ENCODE results near the gene ABHD6. TPM values are rescaled to one million over a fixed set of nuclear protein-coding genes. Genes with fewer than 3 reads are reported as not detected.
A peak's percentile ranks its signal among the peaks of the same experiment; 100 is the strongest.

The ABHD6 gene
- polyA plus RNA-seq (2013) = 7.5 and 8.2 TPM in 2 replicates

GRCh38 chr3:58237238-58237940 lies at the start of gene ABHD6:
ABHD6 (plus strand) TSS chr3:58237792; CDS start chr3:58256587, 18,795 bp downstream.
- WGBS (ENCODE audit: extremely low coverage, insufficient coverage, insufficient read length) = no CpG with 5 or more reads among the region's 77 CpGs

GRCh38 chr3:58188173-58188564 lies 49.4 kb upstream of the ABHD6 start:
- Histone ChIP-seq H3K4me2 (ENCODE audit: low read length) (no peak overlapping the region), H2BK120ac (ENCODE audit: insufficient read depth, low read length, poor library complexity) (no peak overlapping the region), H2AK5ac (ENCODE audit: low read length) (no peak overlapping the region), H4K12ac (ENCODE audit: low read depth, low read length) (no peak overlapping the region), H3K23ac (ENCODE audit: low read length) (no peak overlapping the region), H2BK5ac (ENCODE audit: low read depth, low read length, poor library complexity) (no peak overlapping the region), H2AFZ (ENCODE audit: insufficient read depth, low read length, poor library complexity) (no peak overlapping the region), H3K79me1 (ENCODE audit: low read length) (no peaks in the 10 kb centered on the region), H3K36me3 (ENCODE audit: control insufficient read depth in 1 of 2, insufficient read depth in 2 of 2, low read length in 2 of 2) (no peaks in the 10 kb centered on the region), H2BK12ac (ENCODE audit: low read length) (no peak overlapping the region), H3K9me3 (ENCODE audit: insufficient read depth, low read depth, low read length) (no peaks in the 10 kb centered on the region), H3K27ac (ENCODE audit: low read depth, low read length) (no peak overlapping the region), H3K4me1 (ENCODE audit: control insufficient read depth in 1 of 2, insufficient read depth in 2 of 2, low read length in 2 of 2) (peaks cover 3 to 6% of the 10 kb centered on the region in 2 experiments), H3K14ac (ENCODE audit: low read length) (no peak overlapping the region), H3K9ac (ENCODE audit: low read length) (no peak overlapping the region), H3K79me2 (ENCODE audit: control insufficient read depth, insufficient read depth, low read length, poor library complexity) (no peaks in the 10 kb centered on the region), H3K4ac (ENCODE audit: low read depth, low read length) (no peak overlapping the region), H3K27me3 (ENCODE audit: insufficient read depth, low read length) (no peaks in the 10 kb centered on the region), H4K8ac (ENCODE audit: low read depth, low read length) (no peak overlapping the region), H3K4me3 (ENCODE audit: low read depth, low read length) (no peak overlapping the region), H3K18ac (ENCODE audit: low read length) (no peak overlapping the region), H4K91ac (ENCODE audit: low read depth, low read length) (no peak overlapping the region)
- no CpG with 5 or more reads among the region's 6 CpGs for WGBS (ENCODE audit: extremely low coverage, insufficient coverage, insufficient read length)
- peak; percentile 95 to 100 for DNase-seq

More at GRCh38 chr3:58237238-58237940, at the start of gene ABHD6:
- peak within 1 kb of the TSS; percentile 57 for H3K9ac ChIP-seq (ENCODE audit: low read length)
- peak within 1 kb of the TSS; percentile 79 for H2BK5ac ChIP-seq (ENCODE audit: low read depth, low read length, poor library complexity)
- peak within 1 kb of the TSS; percentile 79 for H2BK120ac ChIP-seq (ENCODE audit: insufficient read depth, low read length, poor library complexity)
- peak within 1 kb of the TSS; percentile 64 for H4K91ac ChIP-seq (ENCODE audit: low read depth, low read length)
- peaks cover 5 to 11% of the 10 kb centered on the region in 2 experiments for H3K4me1 ChIP-seq (ENCODE audit: control insufficient read depth in 1 of 2, insufficient read depth in 2 of 2, low read length in 2 of 2)
- H3K4me3 ChIP-seq (ENCODE audit: low read depth, low read length) = peak within 1 kb of the TSS; percentile 92
- no peaks in the 10 kb centered on the region for H3K36me3 ChIP-seq (ENCODE audit: control insufficient read depth in 1 of 2, insufficient read depth in 2 of 2, low read length in 2 of 2)
- peak within 1 kb of the TSS; percentile 99 for H3K4me2 ChIP-seq (ENCODE audit: low read length)
- peak within 1 kb of the TSS; percentile 90 for H4K8ac ChIP-seq (ENCODE audit: low read depth, low read length)
- no peak within 1 kb of the TSS for H3K4ac ChIP-seq (ENCODE audit: low read depth, low read length)
- peaks cover 2% of the 10 kb centered on the region for H3K9me3 ChIP-seq (ENCODE audit: insufficient read depth, low read depth, low read length)
- peak within 1 kb of the TSS; percentile 68 for H2BK12ac ChIP-seq (ENCODE audit: low read length)
- peaks cover 7% of the 10 kb centered on the region for H3K79me1 ChIP-seq (ENCODE audit: low read length)
- peak; percentile 52 to 76 for DNase-seq
- peak within 1 kb of the TSS; percentile 74 for H3K18ac ChIP-seq (ENCODE audit: low read length)
- peak within 1 kb of the TSS; percentile 64 for H3K14ac ChIP-seq (ENCODE audit: low read length)
- H2AK5ac ChIP-seq (ENCODE audit: low read length) = no peak within 1 kb of the TSS
- H3K79me2 ChIP-seq (ENCODE audit: control insufficient read depth, insufficient read depth, low read length, poor library complexity) = peaks cover 4% of the 10 kb centered on the region
- no peaks in the 10 kb centered on the region for H3K27me3 ChIP-seq (ENCODE audit: insufficient read depth, low read length)
- no peak within 1 kb of the TSS for H3K23ac ChIP-seq (ENCODE audit: low read length)
- peak within 1 kb of the TSS; percentile 89 for H2AFZ ChIP-seq (ENCODE audit: insufficient read depth, low read length, poor library complexity)
- H3K27ac ChIP-seq (ENCODE audit: low read depth, low read length) = no peak within 1 kb of the TSS
- peak within 1 kb of the TSS; percentile 54 for H4K12ac ChIP-seq (ENCODE audit: low read depth, low read length)

- no peak overlapping the region for H3K4me3 ChIP-seq (ENCODE audit: low read depth, low read length)
- no peaks in the 10 kb centered on the region for H3K79me1 ChIP-seq (ENCODE audit: low read length)
- H3K27me3 ChIP-seq (ENCODE audit: insufficient read depth, low read length) = no peaks in the 10 kb centered on the region
- H2BK12ac ChIP-seq (ENCODE audit: low read length) = no peak overlapping the region
- H2AFZ ChIP-seq (ENCODE audit: insufficient read depth, low read length, poor library complexity) = no peak overlapping the region
- no peak overlapping the region for H4K91ac ChIP-seq (ENCODE audit: low read depth, low read length)
- no peak for DNase-seq
- no peak overlapping the region for H3K4ac ChIP-seq (ENCODE audit: low read depth, low read length)
- H2AK5ac ChIP-seq (ENCODE audit: low read length) = no peak overlapping the region
- H3K36me3 ChIP-seq (ENCODE audit: control insufficient read depth in 1 of 2, insufficient read depth in 2 of 2, low read length in 2 of 2) = no peaks in the 10 kb centered on the region
- H3K14ac ChIP-seq (ENCODE audit: low read length) = no peak overlapping the region
- H3K4me1 ChIP-seq (ENCODE audit: control insufficient read depth in 1 of 2, insufficient read depth in 2 of 2, low read length in 2 of 2) = peaks cover 3 to 6% of the 10 kb centered on the region in 2 experiments
- no peak overlapping the region for H3K18ac ChIP-seq (ENCODE audit: low read length)
- no peaks in the 10 kb centered on the region for H3K79me2 ChIP-seq (ENCODE audit: control insufficient read depth, insufficient read depth, low read length, poor library complexity)
- H3K9ac ChIP-seq (ENCODE audit: low read length) = no peak overlapping the region
- H2BK5ac ChIP-seq (ENCODE audit: low read depth, low read length, poor library complexity) = no peak overlapping the region
- H3K27ac ChIP-seq (ENCODE audit: low read depth, low read length) = no peak overlapping the region
- no CpG with 5 or more reads among the region's 10 CpGs for WGBS (ENCODE audit: extremely low coverage, insufficient coverage, insufficient read length)
- H4K8ac ChIP-seq (ENCODE audit: low read depth, low read length) = no peak overlapping the region
- H3K23ac ChIP-seq (ENCODE audit: low read length) = no peak overlapping the region
- no peak overlapping the region for H4K12ac ChIP-seq (ENCODE audit: low read depth, low read length)
- no peaks in the 10 kb centered on the region for H3K9me3 ChIP-seq (ENCODE audit: insufficient read depth, low read depth, low read length)
- H3K4me2 ChIP-seq (ENCODE audit: low read length) = no peak overlapping the region
- no peak overlapping the region for H2BK120ac ChIP-seq (ENCODE audit: insufficient read depth, low read length, poor library complexity)
These were observed 48.6 kb upstream of the ABHD6 start for GRCh38 chr3:58188921-58189451.

GRCh38 chr3:58189691-58190090 lies 47.9 kb upstream of the ABHD6 start:
- Histone ChIP-seq H4K12ac (ENCODE audit: low read depth, low read length) (no peak overlapping the region), H3K4me1 (ENCODE audit: control insufficient read depth in 1 of 2, insufficient read depth in 2 of 2, low read length in 2 of 2) (peaks cover 3 to 6% of the 10 kb centered on the region in 2 experiments), H3K23ac (ENCODE audit: low read length) (no peak overlapping the region), H2AK5ac (ENCODE audit: low read length) (no peak overlapping the region), H3K79me1 (ENCODE audit: low read length) (no peaks in the 10 kb centered on the region), H3K27ac (ENCODE audit: low read depth, low read length) (no peak overlapping the region), H3K36me3 (ENCODE audit: control insufficient read depth in 1 of 2, insufficient read depth in 2 of 2, low read length in 2 of 2) (no peaks in the 10 kb centered on the region), H3K4ac (ENCODE audit: low read depth, low read length) (no peak overlapping the region), H3K27me3 (ENCODE audit: insufficient read depth, low read length) (no peaks in the 10 kb centered on the region), H2AFZ (ENCODE audit: insufficient read depth, low read length, poor library complexity) (no peak overlapping the region), H3K9me3 (ENCODE audit: insufficient read depth, low read depth, low read length) (no peaks in the 10 kb centered on the region), H2BK5ac (ENCODE audit: low read depth, low read length, poor library complexity) (no peak overlapping the region), H2BK120ac (ENCODE audit: insufficient read depth, low read length, poor library complexity) (no peak overlapping the region), H4K8ac (ENCODE audit: low read depth, low read length) (no peak overlapping the region), H4K91ac (ENCODE audit: low read depth, low read length) (no peak overlapping the region), H2BK12ac (ENCODE audit: low read length) (no peak overlapping the region), H3K4me3 (ENCODE audit: low read depth, low read length) (no peak overlapping the region), H3K14ac (ENCODE audit: low read length) (no peak overlapping the region), H3K9ac (ENCODE audit: low read length) (no peak overlapping the region), H3K18ac (ENCODE audit: low read length) (no peak overlapping the region), H3K79me2 (ENCODE audit: control insufficient read depth, insufficient read depth, low read length, poor library complexity) (no peaks in the 10 kb centered on the region), H3K4me2 (ENCODE audit: low read length) (no peak overlapping the region)
- no CpG with 5 or more reads among the region's 5 CpGs for WGBS (ENCODE audit: extremely low coverage, insufficient coverage, insufficient read length)
- DNase-seq = no peak
